Tibial nerve (tissue), 4 donors: ENCODE data around the gene IL26.

ENCODE experiments used
- CTCF ChIP-seq, 5 experiments: fragments of 200-600 bp in 3 of 5; fragments of 450-650 bp in 2 of 5; sonication (generic) in 3 of 5; IDR thresholded peaks; one replicate each; pipeline ENCODE4 v1.5.1; 2016 to 2019; ENCODE audit warnings: antibody characterized with exemption in 5 of 5, mild to moderate bottlenecking in 3 of 5, moderate library complexity in 2 of 5
- EP300 ChIP-seq, 2 donors: sonication (generic); formaldehyde crosslinking; IDR thresholded peaks; one replicate each; pipeline ENCODE4 v1.6.1; 2017; ENCODE audit warnings: antibody characterized with exemption in 2 of 2, mild to moderate bottlenecking in 1 of 2

GRCh38 chr12:68199127-68199526 is 26.5 kb downstream of the IL26 start:
- TF ChIP-seq CTCF (IDR thresholded peaks at IDR 0.05), result no peak
- no peak for TF ChIP-seq EP300 (IDR thresholded peaks at IDR 0.05)
